Right ventricle myocardium inferior (tissue), 1 donor: ENCODE data around the gene HMGXB4. TPM values are rescaled to one million over a fixed set of nuclear protein-coding genes. Genes with fewer than 3 reads are reported as not detected.
"Not testable (repeated sequence)": the region's sequence is repeated elsewhere in the genome, so short reads cannot be mapped to it uniquely, and the experiment has no call there.

ENCODE experiments used
- ATAC-seq: fragments of 200-7000 bp; cut with Tn5 transposase; one replicate; pipeline ENCODE4 v1.9.1; 2020; ENCODE audit warnings: mild to moderate bottlenecking, moderate library complexity
- DNase-seq: peaks from one replicate; pipeline ENCODE4 v3.0.0; 2021; ENCODE audit errors: missing footprints
- intact Hi-C: fragments of 100-400 bp; cut with DNase I; formaldehyde crosslinking; loops from one replicate; pipeline ENCODE4 v1.11.0; 2022
- long read RNA-seq: library from polyadenylated mRNA; unstranded; transcript quantifications from one replicate; pipeline ENCODE4 v2.0.0, GENCODE V29; 2021
- total RNA-seq: library from RNA; stranded (reverse); fragmentation: NEBNext Ultra II Directional; extraction: Animal tissue kit (Norgen Biotek cat#: 25700); gene quantifications from one replicate; pipeline ENCODE4 v1.2.1, GENCODE V29; 2021
- donor health status: DM: no; HTN: yes; CAD: no; lungs with severe emphysema.

The HMGXB4 gene
- total RNA-seq: 9.4 TPM
- long read RNA-seq, partial matches to known transcripts: 1 of 6 reads
- long read RNA-seq, other reads (novel, unspliced or antisense): 4 of 6 reads

GRCh38 chr22:35257321-35258190 lies at the start of gene HMGXB4:
TSS of gene HMGXB4 (plus strand) at chr22:35257493. CDS start at chr22:35262391, 4,898 bp downstream.
- DNase-seq: peak; percentile 94
- peak; percentile 96 for ATAC-seq
- intact Hi-C loops: loop anchor here (2.0 to 5.0 kb wide), 2 partner anchors 43 to 55 kb away; no protein-coding TSS in a partner anchor

- no peak for DNase-seq
- intact Hi-C loops: no loop called here
- ATAC-seq: no peak
These were observed 49.3 kb upstream of the HMGXB4 start for GRCh38 chr22:35208003-35208402.

GRCh38 chr22:35209203-35209602 lies 48.1 kb upstream of the HMGXB4 start:
- no peak for ATAC-seq
- no peak for DNase-seq
- intact Hi-C loops: no loop called here

- DNase-seq (no peak), ATAC-seq (peak; percentile 42)
- intact Hi-C loops: no loop called here
These were observed 45.3 kb upstream of the HMGXB4 start for GRCh38 chr22:35212009-35212408.

- intact Hi-C loops: no loop called here
- ATAC-seq (no peak), DNase-seq (no peak)
These were observed 44.3 kb upstream of the HMGXB4 start for GRCh38 chr22:35212996-35213395.

- ATAC-seq (no peak), DNase-seq (no peak)
- intact Hi-C loops: no loop called here
These were observed 42.3 kb upstream of the HMGXB4 start for GRCh38 chr22:35214968-35215367.

GRCh38 chr22:35215993-35216392 lies 41.3 kb upstream of the HMGXB4 start:
- no peak for ATAC-seq
- intact Hi-C loops: no loop called here
- DNase-seq: no peak

- intact Hi-C loops: no loop called here
- ATAC-seq: no peak
These were observed 39.8 kb upstream of the HMGXB4 start for GRCh38 chr22:35217527-35217926.

GRCh38 chr22:35218079-35218478 lies 39.2 kb upstream of the HMGXB4 start:
- no peak for ATAC-seq
- intact Hi-C loops: no loop called here
- no peak for DNase-seq

More at GRCh38 chr22:35217527-35217926, 39.8 kb upstream of the HMGXB4 start:
- DNase-seq: no peak

GRCh38 chr22:35219012-35219411 lies 38.3 kb upstream of the HMGXB4 start:
- intact Hi-C loops: no loop called here
- ATAC-seq (no peak), DNase-seq (no peak)

GRCh38 chr22:35220221-35220620 lies 37.1 kb upstream of the HMGXB4 start:
- ATAC-seq (no peak), DNase-seq (no peak)
- intact Hi-C loops: no loop called here

GRCh38 chr22:35225010-35225409 lies 32.3 kb upstream of the HMGXB4 start:
- DNase-seq (no peak), ATAC-seq (no peak)
- intact Hi-C loops: no loop called here

- DNase-seq (no peak), ATAC-seq (no peak)
- intact Hi-C loops: no loop called here
These were observed 30.2 kb upstream of the HMGXB4 start for GRCh38 chr22:35226958-35227647.

- DNase-seq (no peak), ATAC-seq (no peak)
- intact Hi-C loops: no loop called here
These were observed 27.4 kb upstream of the HMGXB4 start for GRCh38 chr22:35229865-35230264.

- ATAC-seq: no peak
- intact Hi-C loops: no loop called here
- no peak for DNase-seq
These were observed 26.9 kb upstream of the HMGXB4 start for GRCh38 chr22:35230417-35230816.

- DNase-seq (no peak), ATAC-seq (no peak)
These were observed 26.3 kb upstream of the HMGXB4 start for GRCh38 chr22:35230839-35231584.

GRCh38 chr22:35231585-35232084 lies 25.7 kb upstream of the HMGXB4 start:
- intact Hi-C loops: no loop called here
- DNase-seq: no peak
- ATAC-seq: no peak

More at GRCh38 chr22:35230839-35231584, 26.3 kb upstream of the HMGXB4 start:
- intact Hi-C loops: no loop called here

GRCh38 chr22:35238749-35239148 lies 18.5 kb upstream of the HMGXB4 start:
- DNase-seq, ATAC-seq, intact Hi-C loops: not testable (repeated sequence)

- ATAC-seq, intact Hi-C loops, DNase-seq: not testable (repeated sequence)
These were observed 12.8 kb upstream of the HMGXB4 start for GRCh38 chr22:35244507-35244906.
